Gastroesophageal sphincter (tissue), 4 donors: ENCODE data around the gene RSU1. TPM values are rescaled to one million over a fixed set of nuclear protein-coding genes. Genes with fewer than 3 reads are reported as not detected.

Experiments
- ATAC-seq: fragments of 150-250 bp; one replicate; pipeline ENCODE4 v1.9.1; 2016; ENCODE audit warnings: mild to moderate bottlenecking, moderate library complexity
- H3K27ac ChIP-seq, 4 donors: fragments of 200-600 bp; sonication (generic) in 3 of 4; 1 replicate in 3 of 4; 2 replicates in 1 of 4; pipeline ENCODE4 v1.5.1; 2016 to 2019
- H3K27me3 ChIP-seq: fragments of 200-600 bp; sonication (generic); one replicate; pipeline ENCODE4 v1.5.1; 2019
- H3K36me3 ChIP-seq, 2 donors: fragments of 200-600 bp; sonication (generic); one replicate each; pipeline ENCODE4 v1.5.1; 2019; ENCODE audit warnings: control low read depth in 1 of 2
- H3K4me1 ChIP-seq, 3 donors: fragments of 200-600 bp; sonication (generic); 1 replicate in 2 of 3; 2 replicates in 1 of 3; pipeline ENCODE4 v1.5.1; 2016 to 2019; ENCODE audit warnings: control low read depth in 2 of 3
- H3K4me3 ChIP-seq, 2 donors: fragments of 200-600 bp; sonication (generic); one replicate each; pipeline ENCODE4 v1.5.1; 2019; ENCODE audit warnings: mild to moderate bottlenecking in 1 of 2, moderate library complexity in 1 of 2
- H3K9me3 ChIP-seq, 3 donors: fragments of 200-600 bp; sonication (generic); one replicate each; pipeline ENCODE4 v1.5.1; 2017 to 2019; ENCODE audit warnings: control low read depth in 2 of 3
- CTCF ChIP-seq, 4 experiments: fragments of 200-600 bp in 2 of 4; fragments of 450-650 bp in 2 of 4; sonication (generic) in 1 of 4; IDR thresholded peaks; one replicate each; pipeline ENCODE4 v1.5.1; 2017 to 2019; ENCODE audit warnings: antibody characterized with exemption in 4 of 4, mild to moderate bottlenecking in 2 of 4, moderate library complexity in 2 of 4
- EP300 ChIP-seq: sonication (generic); formaldehyde crosslinking; IDR thresholded peaks from one replicate; pipeline ENCODE4 v1.6.1; 2017; ENCODE audit warnings: antibody characterized with exemption, mild to moderate bottlenecking
- POLR2A ChIP-seq, 2 donors: fragments of 450-650 bp; IDR thresholded peaks; one replicate each; pipeline ENCODE4 v1.6.1; 2017; ENCODE audit warnings: antibody characterized with exemption in 2 of 2, mild to moderate bottlenecking in 2 of 2, moderate library complexity in 1 of 2
- POLR2AphosphoS5 ChIP-seq: sonication (generic); formaldehyde crosslinking; IDR thresholded peaks from one replicate; pipeline ENCODE4 v1.6.1; 2017; ENCODE audit warnings: antibody characterized with exemption
- WGBS, 2 donors: methylation state at CpG; one replicate each; pipeline ENCODE4 v1.1.5; 2018; ENCODE audit warnings: low coverage in 1 of 2; 5-methylcytosine and 5-hydroxymethylcytosine counted together
- total RNA-seq, 4 donors: library from RNA; depleted of rRNA; stranded (reverse); fragments of >200 nt; gene quantifications; one replicate each; pipeline ENCODE4 v1.1.0, GENCODE V29; 2016

RSU1 gene
- total RNA-seq, 4 donors from 2014 or later, result 87.0 to 149 (median 117) TPM

- H3K4me1 ChIP-seq, result no peaks in the 10 kb centered on the region
- H3K9me3 ChIP-seq, result peaks cover 2 to 6% (median 3%) of the 10 kb centered on the region in 3 donors
- no peak for TF ChIP-seq EP300
- TF ChIP-seq POLR2A (IDR thresholded peaks at IDR 0.05), result no peak
- no peak for TF ChIP-seq CTCF (IDR thresholded peaks at IDR 0.05)
- no peak for TF ChIP-seq POLR2AphosphoS5
- no peaks in the 10 kb centered on the region for H3K36me3 ChIP-seq
- no peak overlapping the region for H3K4me3 ChIP-seq
- H3K27me3 ChIP-seq, result no peaks in the 10 kb centered on the region
- no peak for ATAC-seq
- H3K27ac ChIP-seq, result no peak overlapping the region
- 74 to 85% methylated on average over 6 to 7 of the region's 7 CpGs for WGBS, 2 donors
These were observed 204.9 kb downstream of the RSU1 start for GRCh38 chr10:16612115-16612980.

- no peaks in the 10 kb centered on the region for H3K4me1 ChIP-seq
- ATAC-seq, result no peak
- 18 to 30% methylated on average over 7 of the region's 7 CpGs for WGBS, 2 donors
These were observed 206.2 kb downstream of the RSU1 start for GRCh38 chr10:16611037-16611436.

GRCh38 chr10:16609211-16609610, 208.0 kb downstream of the RSU1 start:
- Histone ChIP-seq H3K27me3 (no peaks in the 10 kb centered on the region), H3K36me3 (no peaks in the 10 kb centered on the region), H3K9me3 (no peaks in the 10 kb centered on the region), H3K27ac (no peak overlapping the region), H3K4me3 (no peak overlapping the region), H3K4me1 (no peaks in the 10 kb centered on the region)
- no peak for ATAC-seq
- TF ChIP-seq EP300 (no peak), POLR2AphosphoS5 (no peak), POLR2A (IDR thresholded peaks at IDR 0.05) (no peak), CTCF (IDR thresholded peaks at IDR 0.05) (no peak)
- WGBS, 2 donors, result 78 to 94% methylated on average over 5 to 7 of the region's 8 CpGs

More at GRCh38 chr10:16611037-16611436, 206.2 kb downstream of the RSU1 start:
- H3K27me3 ChIP-seq, result no peaks in the 10 kb centered on the region
- H3K9me3 ChIP-seq, result peaks cover 0 to 3% (median 2%) of the 10 kb centered on the region in 3 donors
- H3K27ac ChIP-seq, result no peak overlapping the region
- no peaks in the 10 kb centered on the region for H3K36me3 ChIP-seq
- no peak for TF ChIP-seq CTCF (IDR thresholded peaks at IDR 0.05)
- no peak for TF ChIP-seq POLR2AphosphoS5
- no peak for TF ChIP-seq POLR2A (IDR thresholded peaks at IDR 0.05)
- TF ChIP-seq EP300, result no peak
- H3K4me3 ChIP-seq, result no peak overlapping the region

- Histone ChIP-seq H3K9me3 (no peaks in the 10 kb centered on the region), H3K27me3 (no peaks in the 10 kb centered on the region), H3K4me1 (no peaks in the 10 kb centered on the region), H3K4me3 (no peak overlapping the region), H3K36me3 (no peaks in the 10 kb centered on the region), H3K27ac (no peak overlapping the region)
- WGBS, 2 donors, result 97 to 100% methylated on average over 1 to 7 of the region's 8 CpGs
- no peak for ATAC-seq
- no peak for TF ChIP-seq EP300
- TF ChIP-seq POLR2A (IDR thresholded peaks at IDR 0.05), result no peak
- no peak for TF ChIP-seq POLR2AphosphoS5
- TF ChIP-seq CTCF (IDR thresholded peaks at IDR 0.05), result no peak
These were observed 210.3 kb downstream of the RSU1 start for GRCh38 chr10:16606923-16607322.

- H3K4me1 ChIP-seq, result no peaks in the 10 kb centered on the region
- ATAC-seq, result no peak
- TF ChIP-seq POLR2AphosphoS5 (no peak), EP300 (no peak), CTCF (IDR thresholded peaks at IDR 0.05) (no peak), POLR2A (IDR thresholded peaks at IDR 0.05) (no peak)
- H3K27ac ChIP-seq, result no peak overlapping the region
- H3K27me3 ChIP-seq, result no peaks in the 10 kb centered on the region
- no peaks in the 10 kb centered on the region for H3K9me3 ChIP-seq
- H3K36me3 ChIP-seq, result no peaks in the 10 kb centered on the region
- 93 to 100% methylated on average over 1 to 3 of the region's 6 CpGs for WGBS, 2 donors
- H3K4me3 ChIP-seq, result no peak overlapping the region
These were observed 210.8 kb downstream of the RSU1 start for GRCh38 chr10:16606421-16606820.
